DND-41 (cell line): ENCODE data around the gene EDDM13.
"Not testable (repeated sequence)": the region's sequence is repeated elsewhere in the genome, so short reads cannot be mapped to it uniquely, and the experiment has no call there.

Experiments
- CTCF ChIP-seq: IDR thresholded peaks from 2 replicates; pipeline ENCODE4 v1.5.1; 2012; ENCODE audit warnings: borderline replicate concordance, low read length, moderate library complexity, mild to moderate bottlenecking; ENCODE audit not compliant: poor library complexity, severe bottlenecking; ENCODE audit errors: extremely low read depth
- EZH2 ChIP-seq: IDR thresholded peaks from 3 replicates; pipeline ENCODE4 v1.6.1; 2012; ENCODE audit warnings: borderline replicate concordance, low read depth, mild to moderate bottlenecking, moderate library complexity, low read length, inconsistent platforms; ENCODE audit not compliant: severe bottlenecking

DNA sequence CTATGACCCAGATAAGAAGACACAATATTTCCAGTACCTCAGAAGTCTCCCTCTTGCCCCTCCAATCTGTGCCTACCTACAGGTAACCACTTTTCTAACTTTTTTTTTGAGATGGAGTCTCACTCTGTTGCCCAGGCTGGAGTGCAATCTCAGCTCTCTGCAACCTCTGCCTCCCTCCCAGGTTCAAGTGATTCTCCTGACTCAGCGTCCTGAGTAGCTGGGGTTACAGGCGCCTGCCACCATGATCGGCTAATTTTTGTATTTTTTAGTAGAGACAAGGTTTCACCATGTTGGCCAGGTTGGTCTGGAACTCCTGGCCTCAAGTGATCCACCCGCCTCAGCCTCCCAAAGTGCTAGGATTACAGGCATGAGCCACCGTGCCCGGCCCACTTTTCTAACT is 10.6 kb upstream of the EDDM13 start:
- not testable (repeated sequence) for TF ChIP-seq CTCF, EZH2
